Measurements from ENCODE around the gene AXDND1. TPM values are rescaled to one million over a fixed set of nuclear protein-coding genes. Genes with fewer than 3 reads are reported as not detected.

AXDND1 gene
- total RNA-seq, 2 donors from 2014 or later = not detected

GRCh38 chr1:179576509-179576908, 210.7 kb downstream of the AXDND1 start:
- Histone ChIP-seq H3K4me3 (no peak overlapping the region), H3K27me3 (replicated peaks; ENCODE audit: insufficient read depth) (no peaks in the 10 kb centered on the region), H3K36me3 (no peaks in the 10 kb centered on the region), H3K9me3 (no peaks in the 10 kb centered on the region), H3K27ac (no peak overlapping the region), H3K4me1 (ENCODE audit: control insufficient read depth in 1 of 2, low read depth in 2 of 2) (no peaks in the 10 kb centered on the region)
- ATAC-seq (ENCODE audit: insufficient number of reproducible peaks, low FRiP score, low read depth) (no peak), DNase-seq (ENCODE audit: low spot score) (no peak)
- TF ChIP-seq CTCF (IDR thresholded peaks at IDR 0.05) = no peak

GRCh38 chr1:179583771-179584320, 218.1 kb downstream of the AXDND1 start:
- Histone ChIP-seq H3K27ac (no peak overlapping the region), H3K36me3 (no peaks in the 10 kb centered on the region), H3K4me3 (no peak overlapping the region), H3K27me3 (replicated peaks; ENCODE audit: insufficient read depth) (no peaks in the 10 kb centered on the region), H3K4me1 (ENCODE audit: control insufficient read depth in 1 of 2, low read depth in 2 of 2) (peaks cover 0 to 6% of the 10 kb centered on the region in 2 donors), H3K9me3 (no peaks in the 10 kb centered on the region)
- ATAC-seq (ENCODE audit: insufficient number of reproducible peaks, low FRiP score, low read depth) (no peak), DNase-seq (ENCODE audit: low spot score) (no peak)
- no peak for TF ChIP-seq CTCF (IDR thresholded peaks at IDR 0.05)

- Histone ChIP-seq H3K4me3 (peak overlapping the region; percentile 76), H3K4me1 (ENCODE audit: control insufficient read depth in 1 of 2, low read depth in 2 of 2) (peaks cover under 1 to 6% of the 10 kb centered on the region in 2 donors), H3K9me3 (no peaks in the 10 kb centered on the region), H3K36me3 (no peaks in the 10 kb centered on the region), H3K27me3 (replicated peaks; ENCODE audit: insufficient read depth) (peaks cover under 1% of the 10 kb centered on the region), H3K27ac (peak overlapping the region; percentile 87 to 94)
- ATAC-seq (ENCODE audit: insufficient number of reproducible peaks, low FRiP score, low read depth) (peak; percentile 65), DNase-seq (ENCODE audit: low spot score) (peak; percentile 29)
- TF ChIP-seq CTCF (IDR thresholded peaks at IDR 0.05) = peak; percentile 50
Observed at GRCh38 chr1:179586107-179586823, 220.5 kb downstream of the AXDND1 start.

- Histone ChIP-seq H3K4me1 (ENCODE audit: control insufficient read depth in 1 of 2, low read depth in 2 of 2) (peaks cover 6 to 8% of the 10 kb centered on the region in 2 donors), H3K36me3 (no peaks in the 10 kb centered on the region), H3K27me3 (replicated peaks; ENCODE audit: insufficient read depth) (peaks cover 9% of the 10 kb centered on the region), H3K27ac (no peak overlapping the region), H3K9me3 (no peaks in the 10 kb centered on the region), H3K4me3 (no peak overlapping the region)
- DNase-seq (ENCODE audit: low spot score) (no peak), ATAC-seq (ENCODE audit: insufficient number of reproducible peaks, low FRiP score, low read depth) (no peak)
- TF ChIP-seq CTCF (IDR thresholded peaks at IDR 0.05) = no peak
Observed at GRCh38 chr1:179587336-179587735, 221.6 kb downstream of the AXDND1 start.

GRCh38 chr1:179588425-179589024, 222.8 kb downstream of the AXDND1 start:
- Histone ChIP-seq H3K27me3 (replicated peaks; ENCODE audit: insufficient read depth) (peaks cover 9% of the 10 kb centered on the region), H3K4me3 (no peak overlapping the region), H3K36me3 (no peaks in the 10 kb centered on the region), H3K4me1 (ENCODE audit: control insufficient read depth in 1 of 2, low read depth in 2 of 2) (peaks cover 6 to 8% of the 10 kb centered on the region in 2 donors), H3K9me3 (no peaks in the 10 kb centered on the region), H3K27ac (no peak overlapping the region)
- ATAC-seq (ENCODE audit: insufficient number of reproducible peaks, low FRiP score, low read depth) (no peak), DNase-seq (ENCODE audit: low spot score) (no peak)
- TF ChIP-seq CTCF (IDR thresholded peaks at IDR 0.05) = no peak
